HepG2 (cell line): Measurements from ENCODE around the gene PEX3. TPM values are rescaled to one million over a fixed set of nuclear protein-coding genes. Genes with fewer than 3 reads are reported as not detected.

ENCODE experiments used
- ATAC-seq: fragments of 200-7000 bp; cut with Tn5 transposase; 3 replicates; pipeline ENCODE4 v1.9.1; 2020; ENCODE audit warnings: mild to moderate bottlenecking, moderate library complexity
- BruUV-seq: library from RNA; stranded (reverse); fragments of 400-500 nt; replicated peaks from 2 replicates; lab custom pipeline; 2021; lab: Mats Ljungman, UMichigan
- CTCF ChIA-PET: fragments of 300-600 bp; formaldehyde crosslinking; extraction: SDS; loops from one replicate; lab custom pipeline; 2021; ENCODE audit warnings: low total read pairs, inconsistent platforms, low intra/inter-chr PET ratio; lab: Yijun Ruan, JAX
- POLR2A ChIA-PET: fragments of 350-600 bp; sonication (Branson Sonifier 250); formaldehyde crosslinking; loops from one replicate; lab custom pipeline; 2020; ENCODE audit warnings: antibody characterized with exemption, inconsistent platforms; lab: Yijun Ruan, JAX
- DNase-seq: peaks from one replicate; pipeline ENCODE4 v3.0.0-alpha.2; 2015; ENCODE audit warnings: low spot score
- FAIRE-seq: peaks from 3 replicates; lab custom pipeline; 2011; peaks lifted over from hg19 to GRCh38; lab: Jason Lieb, UNC
- H2AFZ ChIP-seq: one replicate; pipeline ENCODE4 v1.6.1; 2011; ENCODE audit warnings: low read length, inconsistent platforms
- H3K27ac ChIP-seq: fragments of 300-600 bp; 3 replicates; pipeline ENCODE4 v1.8.0; 2011; ENCODE audit warnings: mixed run types, mild to moderate bottlenecking, mixed read lengths, low read length, inconsistent platforms; ENCODE audit not compliant: insufficient read depth; ENCODE audit errors: extremely low read length
- H3K27me3 ChIP-seq, 2 experiments: fragments of 200-600 bp in 1 of 2; 2 replicates in 1 of 2; 3 replicates in 1 of 2; pipeline versions ENCODE4 v1.6.0 to v1.8.0; 2011; ENCODE audit warnings: low read length in 2 of 2, mild to moderate bottlenecking in 2 of 2, moderate library complexity in 2 of 2, inconsistent platforms in 1 of 2; ENCODE audit not compliant: insufficient read depth in 2 of 2, control insufficient read depth in 1 of 2
- H3K36me3 ChIP-seq, 2 experiments: fragments of 200-600 bp in 1 of 2; replicated peaks in 1 of 2; 2 replicates in 1 of 2; 3 replicates in 1 of 2; pipeline versions ENCODE4 v1.5.1 to v1.8.0; 2011; ENCODE audit warnings: low read length in 2 of 2, inconsistent platforms in 1 of 2; ENCODE audit not compliant: insufficient read depth in 2 of 2, control insufficient read depth in 1 of 2
- H3K4me1 ChIP-seq: 2 replicates; pipeline ENCODE4 v1.5.1; 2012; ENCODE audit warnings: low read length, inconsistent platforms; ENCODE audit not compliant: insufficient read depth
- H3K4me2 ChIP-seq: 2 replicates; pipeline ENCODE4 v1.6.0; 2011; ENCODE audit warnings: low read depth, low read length, inconsistent platforms
- H3K4me3 ChIP-seq, 3 experiments: fragments of 200-600 bp in 1 of 3; sonication (generic), shearing (Covaris generic) in 1 of 3; replicated peaks in 1 of 3; 2 replicates each; pipeline ENCODE4 v1.5.1; 2011 to 2016; ENCODE audit warnings: low read length in 3 of 3, inconsistent platforms in 2 of 3, low read depth in 2 of 3, mild to moderate bottlenecking in 2 of 3, control low read depth in 1 of 3, mixed read lengths in 1 of 3; ENCODE audit not compliant: insufficient read depth in 1 of 3
- H3K79me2 ChIP-seq: one replicate; pipeline ENCODE4 v1.6.1; 2011; ENCODE audit warnings: low read length, inconsistent platforms; ENCODE audit not compliant: insufficient read depth
- H3K9ac ChIP-seq: 2 replicates; pipeline ENCODE4 v1.6.0; 2011; ENCODE audit warnings: mild to moderate bottlenecking, low read depth, low read length, inconsistent platforms; ENCODE audit not compliant: insufficient read depth
- H3K9me3 ChIP-seq: 2 replicates; pipeline ENCODE4 v1.5.1; 2012; ENCODE audit warnings: mild to moderate bottlenecking, low read length
- H4K20me1 ChIP-seq: 2 replicates; pipeline ENCODE4 v1.6.0; 2011; ENCODE audit warnings: inconsistent platforms, mild to moderate bottlenecking, low read length, moderate library complexity; ENCODE audit not compliant: insufficient read depth
- ARHGAP35 ChIP-seq: sonication (generic); formaldehyde crosslinking; IDR thresholded peaks from 2 replicates; pipeline ENCODE4 v1.9.0; 2022; ENCODE audit warnings: mild to moderate bottlenecking, inconsistent platforms, moderate library complexity, missing genetic modification reagents, borderline replicate concordance
- CC2D1A ChIP-seq: sonication (generic); formaldehyde crosslinking; IDR thresholded peaks from 2 replicates; pipeline ENCODE4 v1.8.1; 2023; ENCODE audit warnings: mild to moderate bottlenecking, missing genetic modification reagents
- CHD4 ChIP-seq: fragments of 200-600 bp; sonication (generic); IDR thresholded peaks from 2 replicates; pipeline ENCODE4 v1.7.0; 2017; ENCODE audit warnings: mild to moderate bottlenecking, low read length, borderline replicate concordance
- CREM ChIP-seq, 2 experiments: sonication (generic) in 1 of 2; formaldehyde crosslinking in 1 of 2; IDR thresholded peaks; 2 replicates each; pipeline versions ENCODE4 v1.4.0 to v1.6.1; 2016 to 2020; ENCODE audit warnings: antibody characterized with exemption in 1 of 2, mild to moderate bottlenecking in 1 of 2, missing genetic modification reagents in 1 of 2
- NFE2L2 ChIP-seq: fragments of 150-350 bp; IDR thresholded peaks from 2 replicates; pipeline ENCODE4 v1.6.1; 2014; ENCODE audit warnings: low read length
- RELA ChIP-seq: sonication (generic); formaldehyde crosslinking; IDR thresholded peaks from 2 replicates; pipeline ENCODE4 v1.4.0; 2020; ENCODE audit warnings: missing genetic modification reagents
- SMYD3 ChIP-seq: sonication (generic); formaldehyde crosslinking; IDR thresholded peaks from 2 replicates; pipeline ENCODE4 v1.8.1; 2023; ENCODE audit warnings: mild to moderate bottlenecking, missing genetic modification reagents
- TARDBP ChIP-seq: sonication (generic); formaldehyde crosslinking; IDR thresholded peaks from 2 replicates; pipeline ENCODE4 v1.8.0; 2022; ENCODE audit warnings: mild to moderate bottlenecking, missing genetic modification reagents
- ZNF292 ChIP-seq: sonication (generic); formaldehyde crosslinking; IDR thresholded peaks from 2 replicates; pipeline ENCODE4 v1.8.1; 2022; ENCODE audit warnings: mild to moderate bottlenecking, low read depth, missing genetic modification reagents, borderline replicate concordance
- ZNF296 ChIP-seq: sonication (generic); formaldehyde crosslinking; conservative IDR thresholded peaks from 2 replicates; pipeline ENCODE4 v1.5.0; 2020; ENCODE audit warnings: mild to moderate bottlenecking, missing genetic modification reagents
- ZNF350 ChIP-seq: sonication (generic); formaldehyde crosslinking; IDR thresholded peaks from 2 replicates; pipeline ENCODE4 v1.4.0; 2020; ENCODE audit warnings: mild to moderate bottlenecking, low read depth, missing genetic modification reagents, borderline replicate concordance
- ZNF792 ChIP-seq: IDR thresholded peaks from 2 replicates; pipeline ENCODE4 v1.6.1; 2016
- WGBS: methylation state at CpG from one replicate; pipeline ENCODE4 v1.1.6; 2017; ENCODE audit warnings: low lambda C conversion rate; 5-methylcytosine and 5-hydroxymethylcytosine counted together
- in situ Hi-C: cut with HindIII; loops from 2 replicates; pipeline ENCODE4 v1.10.0; 2017; ENCODE audit warnings: low pct_unique_long_range_greater_than_20kb; ENCODE audit not compliant: extremely low pct_ligation_motif_present
- intact Hi-C: fragments of 100-400 bp; cut with micrococcal nuclease; formaldehyde crosslinking; loops from one replicate; pipeline ENCODE4 v1.10.0; 2022; ENCODE audit not compliant: unreplicated experiment
- polyA plus RNA-seq, 8 experiments: library from polyadenylated mRNA; depleted of rRNA in 3 of 8; stranded (reverse) in 7 of 8; unstranded in 1 of 8; fragments of >200 nt; fragmentation: Illumina TruSeq in 4 of 8; extraction: Trizol in 4 of 8; gene quantifications; 2 replicates each; pipeline versions ENCODE4 v1.2.1 to v1.2.3, GENCODE V29; 2011 to 2016; ENCODE audit warnings: low read depth in 4 of 8, missing spikeins in 1 of 8, mixed read lengths in 1 of 8; ENCODE audit not compliant: insufficient read depth in 1 of 8
- total RNA-seq, 5 experiments: library from RNA; depleted of rRNA; stranded (reverse); fragments of >200 nt; fragmentation: Illumina TruSeq; extraction: Trizol; gene quantifications; 2 replicates each; pipeline ENCODE4 v1.2.3, GENCODE V29; 2016; ENCODE audit warnings: low read depth in 1 of 5
- TF ChIP-seq, protein P1 (sequence below): sonication (generic); formaldehyde crosslinking; IDR thresholded peaks from 2 replicates; pipeline ENCODE4 v1.8.0; 2022; ENCODE audit warnings: missing genetic modification reagents, mild to moderate bottlenecking, inconsistent platforms, borderline replicate concordance
- TF ChIP-seq, protein P2 (sequence below): sonication (generic); formaldehyde crosslinking; IDR thresholded peaks from 2 replicates; pipeline ENCODE4 v1.8.0; 2022; ENCODE audit warnings: mild to moderate bottlenecking, missing genetic modification reagents, borderline replicate concordance
- TF ChIP-seq, protein P3 (sequence below): IDR thresholded peaks from 2 replicates; pipeline ENCODE4 v1.4.0; 2020; ENCODE audit warnings: mild to moderate bottlenecking, missing genetic modification reagents

Gene PEX3
- total and polyA plus RNA-seq, 2 of the 13 experiments (the other 11 are each of a cell fraction or from before 2014, with no cell fraction given): 30.9 to 40.8 TPM

- intact Hi-C loops: loop anchor here (5.0 kb wide), 3 partner anchors 192 to 722 kb away; partner anchors contain the start of gene AIG1
Observed at GRCh38 chr6:143414769-143415168, 35.8 kb upstream of the PEX3 start.

More at GRCh38 chr6:143414769-143415168, 35.8 kb upstream of the PEX3 start:
- Histone ChIP-seq H3K36me3 (no peaks in the 10 kb centered on the region), H3K4me1 (peaks cover 47% of the 10 kb centered on the region), H3K9ac (no peak overlapping the region), H3K9me3 (no peaks in the 10 kb centered on the region), H4K20me1 (no peaks in the 10 kb centered on the region), H3K79me2 (no peaks in the 10 kb centered on the region), H3K4me2 (no peak overlapping the region), H2AFZ (no peak overlapping the region), H3K4me3 (no peak overlapping the region), H3K27me3 (no peaks in the 10 kb centered on the region), H3K27ac (no peak overlapping the region)
- no peak for FAIRE-seq
- ChIA-PET POLR2A (interaction anchor here (1.7 kb wide), 1 partner anchor 19 kb away, joined by 3 read pairs; no protein-coding TSS in a partner anchor), CTCF (no interaction called here)
- in situ Hi-C loops: loop anchor here (5.0 to 10.0 kb wide), 3 partner anchors 360 to 722 kb away; partner anchors contain the start of gene HIVEP2
- 86% methylated on average over 3 of the region's 3 CpGs for WGBS
- TF ChIP-seq, protein P1, sequence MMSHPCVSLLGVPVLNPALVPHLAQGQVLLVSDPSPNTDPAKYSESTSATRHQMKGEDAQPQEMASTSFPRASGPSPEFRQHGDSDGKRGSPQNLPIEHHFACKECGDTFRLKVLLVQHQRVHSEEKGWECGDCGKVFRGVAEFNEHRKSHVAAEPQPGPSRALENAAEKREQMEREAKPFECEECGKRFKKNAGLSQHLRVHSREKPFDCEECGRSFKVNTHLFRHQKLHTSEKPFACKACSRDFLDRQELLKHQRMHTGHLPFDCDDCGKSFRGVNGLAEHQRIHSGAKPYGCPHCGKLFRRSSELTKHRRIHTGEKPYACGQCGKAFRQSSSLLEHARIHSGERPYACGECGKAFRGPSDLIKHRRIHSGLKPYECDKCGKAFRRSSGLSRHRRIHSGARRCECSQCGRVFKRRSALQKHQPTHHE (CRISPR knock-in tag): no peak
- TF ChIP-seq ARHGAP35 (CRISPR knock-in tag) (no peak), ZNF792 (CRISPR knock-in tag) (no peak), CREM (IDR thresholded peaks at IDR 0.05) (no peak), CREM (CRISPR knock-in tag; IDR thresholded peaks at IDR 0.05) (no peak), NFE2L2 (no peak), ZNF292 (CRISPR knock-in tag) (no peak), SMYD3 (CRISPR knock-in tag) (no peak), TARDBP (no peak), ZNF296 (CRISPR knock-in tag) (no peak), ZNF350 (CRISPR knock-in tag) (no peak), CHD4 (no peak), RELA (CRISPR knock-in tag) (no peak), CC2D1A (CRISPR knock-in tag) (no peak)
- TF ChIP-seq, protein P2, sequence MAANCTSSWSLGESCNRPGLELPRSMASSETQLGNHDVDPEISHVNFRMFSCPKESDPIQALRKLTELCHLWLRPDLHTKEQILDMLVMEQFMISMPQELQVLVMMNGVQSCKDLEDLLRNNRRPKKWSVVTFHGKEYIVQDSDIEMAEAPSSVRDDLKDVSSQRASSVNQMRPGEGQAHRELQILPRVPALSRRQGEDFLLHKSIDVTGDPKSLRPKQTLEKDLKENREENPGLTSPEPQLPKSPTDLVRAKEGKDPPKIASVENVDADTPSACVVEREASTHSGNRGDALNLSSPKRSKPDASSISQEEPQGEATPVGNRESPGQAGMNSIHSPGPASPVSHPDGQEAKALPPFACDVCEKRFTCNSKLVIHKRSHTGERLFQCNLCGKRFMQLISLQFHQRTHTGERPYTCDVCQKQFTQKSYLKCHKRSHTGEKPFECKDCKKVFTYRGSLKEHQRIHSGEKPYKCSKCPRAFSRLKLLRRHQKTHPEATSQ (CRISPR knock-in tag): no peak
- TF ChIP-seq, protein P3, sequence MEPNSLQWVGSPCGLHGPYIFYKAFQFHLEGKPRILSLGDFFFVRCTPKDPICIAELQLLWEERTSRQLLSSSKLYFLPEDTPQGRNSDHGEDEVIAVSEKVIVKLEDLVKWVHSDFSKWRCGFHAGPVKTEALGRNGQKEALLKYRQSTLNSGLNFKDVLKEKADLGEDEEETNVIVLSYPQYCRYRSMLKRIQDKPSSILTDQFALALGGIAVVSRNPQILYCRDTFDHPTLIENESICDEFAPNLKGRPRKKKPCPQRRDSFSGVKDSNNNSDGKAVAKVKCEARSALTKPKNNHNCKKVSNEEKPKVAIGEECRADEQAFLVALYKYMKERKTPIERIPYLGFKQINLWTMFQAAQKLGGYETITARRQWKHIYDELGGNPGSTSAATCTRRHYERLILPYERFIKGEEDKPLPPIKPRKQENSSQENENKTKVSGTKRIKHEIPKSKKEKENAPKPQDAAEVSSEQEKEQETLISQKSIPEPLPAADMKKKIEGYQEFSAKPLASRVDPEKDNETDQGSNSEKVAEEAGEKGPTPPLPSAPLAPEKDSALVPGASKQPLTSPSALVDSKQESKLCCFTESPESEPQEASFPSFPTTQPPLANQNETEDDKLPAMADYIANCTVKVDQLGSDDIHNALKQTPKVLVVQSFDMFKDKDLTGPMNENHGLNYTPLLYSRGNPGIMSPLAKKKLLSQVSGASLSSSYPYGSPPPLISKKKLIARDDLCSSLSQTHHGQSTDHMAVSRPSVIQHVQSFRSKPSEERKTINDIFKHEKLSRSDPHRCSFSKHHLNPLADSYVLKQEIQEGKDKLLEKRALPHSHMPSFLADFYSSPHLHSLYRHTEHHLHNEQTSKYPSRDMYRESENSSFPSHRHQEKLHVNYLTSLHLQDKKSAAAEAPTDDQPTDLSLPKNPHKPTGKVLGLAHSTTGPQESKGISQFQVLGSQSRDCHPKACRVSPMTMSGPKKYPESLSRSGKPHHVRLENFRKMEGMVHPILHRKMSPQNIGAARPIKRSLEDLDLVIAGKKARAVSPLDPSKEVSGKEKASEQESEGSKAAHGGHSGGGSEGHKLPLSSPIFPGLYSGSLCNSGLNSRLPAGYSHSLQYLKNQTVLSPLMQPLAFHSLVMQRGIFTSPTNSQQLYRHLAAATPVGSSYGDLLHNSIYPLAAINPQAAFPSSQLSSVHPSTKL (CRISPR knock-in tag): no peak
- ATAC-seq: no peak
- no peak for DNase-seq
- no TSS peak for BruUV-seq
